Measurements from ENCODE around the gene CHST6.
A peak's percentile ranks its signal among the peaks of the same experiment; 100 is the strongest.
"Not testable (repeated sequence)": the region's sequence is repeated elsewhere in the genome, so short reads cannot be mapped to it uniquely, and the experiment has no call there.

CHST6 gene

DNA sequence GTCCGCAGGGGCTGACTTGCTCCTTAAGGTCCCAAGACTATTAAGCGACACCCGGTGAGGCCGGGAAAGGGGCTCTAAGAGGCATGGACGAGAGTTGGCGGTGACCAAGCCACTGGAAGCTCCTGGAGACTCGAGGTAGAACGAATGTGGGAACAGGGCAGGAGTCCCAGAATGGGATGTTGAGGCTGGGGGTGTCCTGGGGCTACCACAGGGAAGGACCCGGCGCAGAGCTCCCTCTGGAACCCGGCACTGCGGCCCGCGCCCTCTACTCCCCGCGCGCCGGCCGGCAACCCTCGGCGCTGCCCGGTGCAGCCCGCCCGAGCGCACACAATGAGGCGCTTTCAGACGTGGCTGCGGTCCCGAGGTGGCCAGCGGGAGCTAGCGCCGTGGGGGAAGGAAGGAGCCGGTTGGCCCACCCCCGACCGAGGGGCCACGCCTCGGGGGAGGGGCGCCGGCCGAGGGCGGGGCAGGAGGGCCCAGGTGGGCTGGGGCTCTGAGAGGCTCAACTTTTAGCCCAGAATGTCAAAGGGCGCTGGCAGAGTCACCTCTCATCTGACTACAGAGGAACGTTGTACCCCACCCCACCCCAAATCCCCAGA is at the start of gene CHST6:
TSS of gene CHST6 (minus strand) at position 366 of the 599 bp plus-strand sequence. CDS start 15,613 bp downstream, outside the sequence.
- DNase-seq (ENCODE audit: low read depth): no peak

DNA sequence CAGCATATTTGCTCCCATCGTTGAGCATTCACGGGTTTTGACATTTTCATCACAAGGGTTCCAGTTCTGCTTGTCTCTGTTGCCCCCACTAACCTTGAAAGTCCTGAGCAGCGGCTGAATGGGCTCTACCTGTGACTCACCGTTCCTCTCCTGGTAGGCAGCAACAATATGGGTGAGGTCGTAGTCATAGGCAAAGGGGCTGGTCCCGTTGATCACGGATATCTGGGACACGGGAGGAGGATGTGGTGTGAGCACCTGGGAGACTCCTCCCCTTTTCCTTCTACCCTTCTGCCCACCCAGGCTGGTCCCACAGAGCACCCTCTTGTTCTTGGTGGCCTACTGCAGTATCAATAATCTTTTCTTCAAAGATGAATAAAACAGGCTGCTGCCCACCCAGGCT is 47.2 kb upstream of the CHST6 start:
- DNase-seq (ENCODE audit: low read depth): not testable (repeated sequence)

DNA sequence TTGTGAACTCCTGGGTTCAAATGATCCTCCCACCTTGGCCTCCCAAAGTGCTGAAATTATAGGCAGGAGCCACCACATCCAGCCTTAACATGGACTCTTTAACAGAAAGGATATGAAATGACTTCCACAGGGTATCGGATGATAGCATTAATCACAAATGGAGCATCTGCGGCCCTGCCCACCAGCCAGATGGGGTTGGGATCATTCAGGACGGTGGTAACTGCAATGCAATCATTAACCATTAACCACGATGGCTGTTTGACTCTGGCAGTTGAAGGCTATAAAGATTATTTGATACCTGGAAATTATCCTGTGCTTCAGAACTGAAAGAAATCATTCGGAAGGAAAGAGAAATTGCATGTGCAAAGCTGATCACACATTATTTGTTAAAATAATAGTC is 46.0 kb upstream of the CHST6 start:
- DNase-seq (ENCODE audit: low read depth): no peak

DNA sequence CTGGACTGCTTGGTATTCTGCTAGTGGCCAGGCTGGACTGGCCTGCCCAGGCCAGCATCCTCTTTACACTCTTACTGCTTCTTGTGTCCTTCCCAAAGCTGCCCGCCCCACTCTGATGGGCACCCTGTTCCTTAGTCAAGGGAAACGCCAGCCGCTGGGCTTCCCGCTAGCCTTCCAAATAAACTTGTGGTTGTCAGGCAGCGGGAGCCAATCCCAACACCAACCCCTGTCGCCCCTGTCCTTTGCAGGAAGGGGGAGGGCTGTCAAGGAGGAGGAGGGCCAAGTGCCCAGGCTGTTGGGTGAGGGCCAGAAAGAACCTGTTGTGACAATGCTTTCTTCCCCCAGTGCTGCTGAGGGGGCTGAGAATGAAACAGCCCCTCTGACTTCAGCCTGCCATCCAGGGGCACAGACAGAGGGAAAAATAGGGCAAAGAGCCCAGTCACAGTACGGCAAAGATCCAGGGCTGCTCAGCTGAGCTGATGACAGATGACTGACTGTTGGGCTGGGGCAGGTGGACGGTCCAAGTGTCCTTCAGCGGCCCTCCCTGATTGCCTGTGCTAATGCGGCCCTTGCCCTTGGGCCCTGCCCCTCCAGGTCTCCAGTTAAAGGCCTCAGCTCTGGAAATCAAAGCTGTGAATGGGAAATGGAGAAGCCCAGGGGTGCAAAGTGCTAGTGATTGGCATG is 43.8 kb upstream of the CHST6 start:
- not testable (repeated sequence) for DNase-seq (ENCODE audit: low read depth)

DNA sequence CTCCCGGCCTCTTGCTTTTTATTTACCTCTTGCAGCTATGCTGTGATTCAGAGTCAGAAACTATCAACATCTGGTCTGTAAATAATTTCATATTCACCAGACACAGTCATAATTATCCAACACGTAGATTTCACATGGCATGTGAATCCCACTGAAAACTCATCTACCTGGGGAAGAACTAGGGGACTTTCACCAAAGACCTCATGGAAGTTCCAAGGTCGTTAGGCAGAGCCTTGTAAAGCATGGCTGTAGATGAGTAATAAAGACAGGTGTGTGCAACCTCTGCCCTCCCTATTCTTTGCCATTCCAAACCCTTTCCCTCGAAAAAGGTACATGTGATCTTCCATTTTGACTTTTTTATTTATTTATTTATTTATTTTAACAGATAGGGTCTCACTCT is 42.5 kb upstream of the CHST6 start:
- no peak for DNase-seq (ENCODE audit: low read depth)

DNA sequence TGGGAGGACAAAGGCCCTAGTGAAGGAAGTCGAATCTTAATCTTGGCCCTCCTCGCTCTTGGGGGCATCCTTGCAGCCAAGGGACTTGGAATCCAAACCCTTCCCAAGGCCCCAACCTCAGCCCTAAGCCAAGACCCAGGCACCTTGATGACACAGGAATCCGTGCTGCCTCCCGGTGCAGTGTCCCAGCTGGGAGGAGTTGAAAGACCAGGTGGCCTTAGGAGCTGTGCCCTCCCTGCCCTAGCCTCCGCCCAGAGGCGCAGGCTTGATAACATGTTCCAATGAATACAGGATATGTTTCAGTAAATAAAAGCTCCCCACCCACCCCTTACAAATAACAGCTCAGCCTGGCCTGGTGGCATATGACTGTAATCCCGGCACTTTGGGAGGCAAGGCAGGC is 40.7 kb upstream of the CHST6 start, which contains the start of gene CHST5:
TSS of gene CHST5 (minus strand) at position 208 of the 400 bp plus-strand sequence. CDS start 5,724 bp downstream, outside the sequence.
- DNase-seq (ENCODE audit: low read depth): no peak

DNA sequence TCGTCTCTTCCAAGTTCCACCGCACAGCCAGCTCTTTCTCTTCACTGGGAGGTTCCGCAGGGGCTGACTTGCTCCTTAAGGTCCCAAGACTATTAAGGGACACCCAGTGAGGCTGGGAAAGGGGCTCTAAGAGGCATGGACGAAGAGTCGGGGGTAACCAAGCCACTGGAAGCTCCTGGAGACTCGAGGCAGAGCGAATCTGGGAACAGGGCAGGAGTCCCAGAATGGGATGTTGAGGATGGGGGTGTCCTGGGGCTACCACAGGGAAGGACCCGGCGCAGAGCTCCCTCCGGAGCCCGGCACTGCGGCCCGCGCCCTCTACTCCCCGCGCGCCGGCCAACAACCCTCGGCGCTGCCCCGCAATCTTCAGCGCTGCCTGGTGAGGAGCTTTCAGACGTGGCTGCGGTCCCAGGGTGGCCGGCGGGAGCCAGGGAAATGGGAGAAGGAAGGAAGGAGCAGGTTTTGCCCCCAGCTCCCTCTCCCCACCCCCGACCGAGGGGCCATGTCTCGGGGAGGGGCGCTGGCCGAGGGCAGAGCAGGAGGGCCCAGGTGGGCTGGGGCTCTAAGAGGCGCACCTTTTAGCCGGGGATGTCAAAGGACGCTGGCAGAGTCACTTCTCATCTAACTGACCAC is 40.1 kb upstream of the CHST6 start:
- no peak for DNase-seq (ENCODE audit: low read depth)

DNA sequence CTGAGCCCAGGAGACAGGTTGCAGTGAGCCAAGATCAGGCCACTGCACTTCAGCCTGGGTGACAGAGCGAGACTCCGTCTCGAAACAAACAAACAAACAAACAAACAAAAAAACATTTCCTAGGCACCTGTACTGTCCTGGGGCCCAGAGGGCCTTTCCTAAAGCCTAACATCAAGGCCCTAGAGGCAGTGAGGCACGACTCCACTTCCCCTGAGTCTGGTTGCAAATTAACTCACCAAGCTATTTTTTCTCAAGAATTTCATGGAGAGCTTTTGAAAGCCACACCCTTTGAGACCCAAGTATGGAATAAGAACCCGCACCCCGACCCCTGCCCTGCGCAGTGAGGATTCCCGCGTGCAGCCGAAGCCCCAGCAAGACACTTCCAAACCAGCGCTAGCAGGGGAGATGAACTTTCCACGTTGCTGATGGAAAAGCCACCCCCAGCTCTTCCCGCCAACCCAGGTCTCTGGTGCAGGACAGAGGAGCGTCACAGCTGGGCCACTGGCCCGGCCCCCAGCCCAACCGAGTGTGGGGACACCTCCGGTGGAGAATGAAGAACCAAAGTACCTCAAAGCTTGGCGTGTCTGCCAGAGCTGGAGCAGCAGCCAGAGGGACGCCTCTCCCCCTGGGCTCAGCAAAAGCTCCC is 39.4 kb upstream of the CHST6 start:
- no peak for DNase-seq (ENCODE audit: low read depth)

DNA sequence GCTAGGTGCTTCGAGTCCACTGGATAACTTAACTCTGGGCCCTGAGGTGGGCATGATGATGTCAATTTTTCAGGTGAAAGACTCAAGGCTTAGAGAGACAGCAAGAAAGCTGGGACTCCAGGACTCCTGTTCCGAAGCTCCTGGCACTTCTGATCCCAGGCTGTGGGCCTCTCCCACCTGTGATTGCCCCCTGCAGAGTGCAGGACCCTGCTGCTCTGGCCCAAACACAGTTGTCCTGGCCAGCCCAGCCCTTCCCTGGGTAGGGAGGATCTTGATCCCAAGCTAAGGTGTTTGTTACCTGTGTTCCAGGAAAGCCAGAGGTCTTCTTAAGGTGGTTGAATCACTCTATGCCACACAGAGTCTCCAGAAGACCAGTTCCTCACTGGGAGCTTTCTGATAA is 37.5 kb upstream of the CHST6 start:
- no peak for DNase-seq (ENCODE audit: low read depth)

DNA sequence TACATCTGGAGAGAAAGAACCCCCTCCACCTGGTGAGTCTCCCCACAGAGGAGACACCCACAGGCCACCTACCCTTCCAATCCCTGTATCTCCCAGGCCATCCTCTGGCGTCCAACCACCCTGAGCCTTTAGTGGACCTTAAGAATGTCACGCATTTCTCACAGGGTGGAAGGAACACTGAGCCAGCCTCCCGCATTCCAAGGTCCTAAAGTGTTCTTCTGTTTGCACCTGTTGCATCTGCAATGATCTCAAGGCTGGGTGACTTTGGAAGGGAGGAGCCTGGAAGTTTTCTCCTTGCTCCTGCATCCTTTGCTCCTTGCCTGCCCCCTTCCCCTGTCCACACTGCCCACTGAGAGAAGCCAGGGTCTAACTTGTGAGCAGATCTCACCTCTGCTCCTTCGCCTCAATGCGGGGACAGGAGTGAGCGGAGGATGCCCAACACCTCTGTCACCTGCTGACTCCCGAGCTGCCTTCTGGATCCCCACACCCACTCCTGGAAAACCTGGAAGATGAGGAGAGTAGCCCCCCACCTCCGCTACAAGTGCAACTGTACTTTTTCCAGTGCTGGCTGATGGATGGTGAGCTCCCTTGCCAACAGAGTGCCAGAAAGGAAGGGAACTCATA is 37.0 kb upstream of the CHST6 start:
- no peak for DNase-seq (ENCODE audit: low read depth)

DNA sequence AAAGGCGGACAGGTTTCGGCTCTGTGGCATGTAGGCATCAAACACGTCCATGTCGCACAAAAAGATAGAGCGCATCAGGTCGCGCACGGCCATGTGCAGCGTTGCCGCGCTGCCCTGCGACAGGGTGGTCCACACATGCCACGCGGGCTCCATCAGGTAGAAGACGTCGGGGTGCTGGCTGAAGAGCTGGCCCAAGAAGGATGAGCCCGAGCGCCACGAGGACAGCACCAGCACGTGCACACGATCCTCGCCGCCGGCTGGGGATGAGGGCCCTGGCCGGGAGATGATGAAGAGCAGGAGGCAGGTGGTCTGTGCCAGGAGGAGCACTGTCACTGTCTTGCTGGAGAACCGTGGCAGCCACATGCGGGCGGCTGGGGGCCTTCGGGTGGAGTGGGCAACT is 34.7 kb upstream of the CHST6 start:
- DNase-seq (ENCODE audit: low read depth): no peak

DNA sequence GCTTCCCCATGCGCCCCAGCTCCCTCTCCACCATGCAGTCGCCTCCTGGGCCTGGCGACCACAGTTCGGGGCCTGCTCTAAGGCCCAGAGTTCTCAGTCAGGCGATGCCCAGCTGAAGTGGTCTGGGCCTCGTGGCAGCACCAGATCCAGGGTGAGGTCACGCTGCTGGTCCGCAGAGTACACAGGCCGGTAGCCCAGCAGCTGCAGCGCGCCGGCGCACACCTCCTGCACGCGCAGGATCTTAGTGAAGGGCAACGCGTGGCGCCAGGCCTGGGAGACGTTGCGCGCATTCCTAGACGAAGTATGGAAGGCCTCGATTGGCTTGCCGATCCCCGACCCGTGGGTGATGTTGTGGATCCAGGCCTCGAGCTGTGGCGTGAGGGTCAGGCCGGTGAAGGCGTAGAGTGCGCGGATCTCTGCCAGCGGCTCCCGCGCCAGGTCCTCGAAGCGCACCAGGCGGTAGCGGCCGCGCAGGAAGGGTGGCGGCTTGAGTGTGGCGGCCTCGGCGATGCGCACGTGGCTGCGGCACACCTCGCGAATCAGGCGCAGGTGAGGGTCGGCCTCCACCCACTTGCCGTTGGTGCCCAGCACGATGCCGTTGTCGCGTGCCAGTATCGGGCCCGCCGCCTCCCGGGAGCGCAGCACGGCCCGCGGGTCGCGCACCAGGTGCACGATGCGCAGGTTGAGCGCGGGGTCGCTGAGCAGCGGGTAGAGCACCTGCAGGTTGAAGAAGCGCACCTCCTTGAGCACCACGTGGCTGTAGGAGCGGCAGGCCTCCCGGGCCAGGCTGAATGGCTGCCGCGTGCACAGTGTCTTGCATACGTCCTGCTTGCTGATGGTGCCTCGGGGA is 34.0 kb upstream of the CHST6 start:
- DNase-seq (ENCODE audit: low read depth): no peak

DNA sequence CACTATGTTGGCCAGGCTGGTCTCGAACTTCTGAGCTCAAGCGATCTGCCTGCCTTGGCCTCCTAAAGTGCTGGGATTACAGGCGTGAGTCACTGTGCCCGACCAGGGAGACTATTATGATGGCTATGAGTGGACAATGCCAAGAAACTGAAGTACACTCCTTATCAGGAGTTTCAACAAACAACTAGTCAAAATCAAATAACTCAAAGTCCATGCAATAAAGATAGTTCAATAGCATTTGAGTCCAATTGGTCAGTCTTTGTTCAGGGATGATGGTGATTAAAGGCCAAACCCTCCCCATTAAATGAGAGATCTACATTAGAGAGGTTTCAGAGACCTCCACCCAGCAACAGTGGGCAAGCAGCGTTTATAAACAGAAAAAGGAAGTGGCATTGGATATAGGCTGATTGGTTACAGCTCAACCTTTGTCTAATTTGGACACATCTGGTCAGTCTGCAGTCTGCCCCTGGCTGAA is 32.6 kb upstream of the CHST6 start:
- DNase-seq (ENCODE audit: low read depth): no peak

DNA sequence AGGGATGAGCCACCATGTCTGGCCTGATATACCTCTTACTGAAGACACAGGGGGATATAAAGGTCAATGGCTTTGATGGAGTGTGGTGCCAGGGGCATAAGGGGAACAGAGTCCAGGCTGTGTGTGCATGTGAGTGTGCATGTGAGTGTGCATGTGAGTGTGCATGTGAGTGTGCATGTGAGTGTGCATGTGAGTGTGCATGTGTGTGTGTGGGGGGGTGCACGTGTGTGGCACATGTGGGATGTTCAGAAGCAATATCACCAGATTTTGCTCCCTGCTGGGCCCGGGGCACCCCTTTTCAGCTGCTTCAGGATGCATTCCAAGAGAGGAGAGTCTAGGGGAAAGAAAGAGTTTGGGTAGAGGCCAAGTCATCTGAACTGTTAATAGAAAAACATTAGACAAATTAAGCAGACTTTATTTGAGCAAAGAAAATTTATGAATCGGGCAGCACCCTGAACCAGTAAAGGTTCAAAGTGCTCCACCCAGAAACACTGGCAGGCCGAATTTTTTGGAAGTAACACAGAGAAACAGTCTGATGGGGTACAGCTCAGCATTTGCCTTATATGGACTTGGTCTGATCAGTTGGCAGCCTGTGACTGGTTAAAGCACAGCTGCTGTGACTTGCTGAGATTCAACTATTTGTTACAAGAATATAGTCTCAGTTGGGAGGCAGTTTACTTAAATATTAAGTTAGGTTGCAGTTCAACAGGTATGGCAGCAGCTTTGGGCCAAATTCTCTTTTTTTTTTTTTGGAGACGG is 31.0 kb upstream of the CHST6 start:
- no peak for DNase-seq (ENCODE audit: low read depth)

DNA sequence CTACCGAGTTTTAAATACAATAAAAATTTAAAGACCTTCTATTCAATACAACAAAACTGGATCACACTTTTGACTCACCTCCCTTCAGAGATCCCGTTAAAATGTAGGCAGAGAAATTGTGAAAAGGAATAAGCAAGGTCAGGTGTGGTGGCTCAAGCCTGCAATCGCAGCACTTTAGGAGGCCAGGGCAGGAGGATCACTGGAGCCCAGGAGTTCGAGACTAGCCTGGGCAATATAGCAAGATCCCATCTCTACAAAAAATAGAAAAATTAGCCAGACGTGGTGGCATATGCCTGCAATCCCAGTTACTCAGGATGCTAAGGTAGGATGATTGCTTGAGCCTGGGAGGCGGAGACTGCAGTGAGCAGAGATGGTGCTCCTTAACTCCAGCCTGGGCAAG is 23.9 kb upstream of the CHST6 start:
- no peak for DNase-seq (ENCODE audit: low read depth)

DNA sequence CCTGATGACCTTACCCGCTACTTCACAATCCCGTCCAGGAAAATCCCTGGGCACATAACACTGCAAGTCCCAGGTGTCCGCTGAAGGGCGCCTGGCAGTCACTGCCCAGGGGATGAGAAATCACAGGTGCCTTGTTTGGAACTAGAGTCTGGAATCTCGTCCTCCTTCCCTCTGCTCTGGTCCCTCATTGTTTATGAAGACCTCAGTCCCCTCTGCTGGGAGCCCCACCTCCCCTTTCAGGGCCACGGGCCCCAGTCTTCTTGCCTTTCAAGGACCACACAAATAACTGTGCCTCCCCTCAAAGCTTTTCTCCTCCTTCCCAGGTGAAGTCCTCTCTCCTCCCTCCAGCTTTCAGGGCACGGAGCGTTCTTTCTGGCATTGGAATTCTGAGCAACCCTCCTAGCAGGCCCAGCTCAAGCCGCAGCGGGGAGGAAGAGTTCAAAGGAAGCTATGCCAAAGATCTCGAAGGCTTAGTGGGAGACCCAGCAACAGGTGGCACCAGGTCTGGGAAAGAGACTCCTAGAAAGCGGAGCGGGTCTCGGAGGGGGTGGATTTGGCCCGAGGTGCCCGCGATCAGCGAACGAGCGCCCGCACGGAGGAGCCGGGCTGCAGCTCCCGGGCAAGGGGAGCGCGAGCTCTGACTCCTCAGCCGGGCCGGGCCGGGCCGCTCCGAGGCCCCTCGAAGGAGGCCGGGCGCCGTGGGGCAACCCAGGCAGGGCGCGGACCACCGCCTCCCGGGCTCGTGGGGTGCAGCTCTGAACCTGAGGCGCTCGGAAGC is 21.1 kb upstream of the CHST6 start:
- DNase-seq (ENCODE audit: low read depth): peak; percentile 7

DNA sequence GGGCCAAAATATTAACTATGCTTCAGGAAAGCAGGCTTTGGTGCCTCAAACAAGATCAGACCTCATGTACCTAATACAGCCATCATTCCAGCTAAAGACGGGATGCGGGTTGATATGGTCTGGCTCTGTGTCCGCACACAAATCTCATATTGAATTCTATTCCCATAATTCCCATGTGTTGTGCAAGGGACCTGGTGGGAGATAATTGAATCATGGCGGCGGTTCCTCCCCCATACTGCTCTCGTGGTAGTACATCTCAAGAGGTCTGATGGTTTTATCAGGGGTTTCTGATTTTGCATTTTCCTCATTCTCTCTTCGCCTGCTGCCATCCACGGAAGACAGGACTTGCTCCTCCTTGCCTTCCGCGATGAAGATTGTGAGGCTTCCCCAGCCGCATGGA is 19.1 kb upstream of the CHST6 start:
- DNase-seq (ENCODE audit: low read depth): no peak

DNA sequence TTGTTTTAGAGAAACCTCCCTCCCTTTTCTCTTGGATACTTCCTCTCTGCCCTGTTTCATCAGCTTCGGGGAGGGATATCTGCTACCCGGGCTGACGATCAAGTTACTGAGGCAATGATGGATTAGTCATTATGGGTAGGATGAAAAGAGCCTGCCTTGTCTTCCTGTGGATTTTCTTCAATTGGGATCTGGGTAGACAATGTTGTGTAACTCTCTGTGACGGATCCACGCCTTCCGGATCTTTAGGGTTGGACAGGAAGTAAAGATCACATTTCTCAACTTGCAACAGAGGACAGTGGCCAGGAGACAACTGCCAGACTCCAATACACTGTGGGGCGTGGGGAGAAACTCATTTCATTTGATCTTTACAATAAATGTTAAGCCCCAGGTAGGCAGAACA is 11.3 kb upstream of the CHST6 start:
- no peak for DNase-seq (ENCODE audit: low read depth)

DNA sequence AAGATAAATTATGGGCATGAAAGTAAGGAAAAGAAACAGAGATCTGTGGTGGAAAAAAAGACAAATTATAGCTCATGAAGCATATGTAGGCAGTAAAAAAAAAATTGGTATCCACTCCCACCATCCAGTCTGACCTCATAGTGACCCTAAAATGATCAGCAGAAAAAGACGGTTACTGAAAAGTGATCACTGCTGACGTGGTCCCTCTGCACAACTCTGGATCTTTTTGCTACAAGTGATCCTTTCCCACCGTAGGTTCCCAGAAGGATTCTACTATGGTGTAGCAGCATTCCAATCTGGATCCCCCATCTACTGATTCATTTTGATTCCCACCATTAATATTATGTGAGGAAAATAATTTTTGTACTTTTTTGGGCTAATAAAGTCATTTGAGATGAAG is 10.9 kb upstream of the CHST6 start:
- DNase-seq (ENCODE audit: low read depth): no peak

DNA sequence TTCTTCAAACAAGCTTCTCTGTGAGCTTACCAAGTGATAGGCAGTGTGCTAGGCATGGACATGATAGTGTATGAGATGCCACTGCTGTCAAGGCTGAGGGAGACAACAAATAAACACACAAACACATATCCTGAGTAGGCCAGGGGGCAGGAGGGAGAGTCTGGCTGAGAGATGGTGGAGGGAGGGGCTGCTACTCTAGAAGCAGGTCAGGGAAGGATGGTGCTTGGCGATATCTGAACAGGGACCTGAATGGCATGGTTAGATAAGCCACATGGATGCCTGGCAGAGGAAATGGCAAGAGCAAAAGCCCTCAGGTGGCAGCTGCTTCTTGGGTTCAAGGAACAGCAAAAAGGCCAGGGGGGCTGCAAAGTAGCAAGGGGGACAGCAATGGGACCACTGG is 8.6 kb upstream of the CHST6 start:
- no peak for DNase-seq (ENCODE audit: low read depth)
